HG03457 (cell line): ENCODE results near the gene SNRNP27.
"Not testable (repeated sequence)": the region's sequence is repeated elsewhere in the genome, so short reads cannot be mapped to it uniquely, and the experiment has no call there.

Source experiments
- ATAC-seq: cut with Tn5 transposase; IDR thresholded peaks from one replicate; pipeline ENCODE4 v1.9.1; 2021; ENCODE audit warnings: moderate number of reproducible peaks; ENCODE audit not compliant: unreplicated experiment

SNRNP27 gene

GRCh38 chr2:69945441-69945840 lies 51.7 kb downstream of the SNRNP27 start:
- no peak for ATAC-seq

- ATAC-seq, result no peak
Observed at GRCh38 chr2:69945941-69946340, 52.2 kb downstream of the SNRNP27 start.

GRCh38 chr2:69946351-69947324 lies 52.9 kb downstream of the SNRNP27 start:
- ATAC-seq, result no peak

GRCh38 chr2:69947325-69947931 lies 53.7 kb downstream of the SNRNP27 start:
- ATAC-seq, result no peak

GRCh38 chr2:69948032-69948962 lies 54.5 kb downstream of the SNRNP27 start:
- ATAC-seq, result no peak

- ATAC-seq, result no peak
Observed at GRCh38 chr2:69948963-69949645, 55.3 kb downstream of the SNRNP27 start.

GRCh38 chr2:69950241-69950640 lies 56.5 kb downstream of the SNRNP27 start:
- no peak for ATAC-seq

GRCh38 chr2:69950671-69951070 lies 56.9 kb downstream of the SNRNP27 start:
- ATAC-seq, result not testable (repeated sequence)

GRCh38 chr2:69952336-69953115 lies 58.8 kb downstream of the SNRNP27 start:
- no peak for ATAC-seq

- no peak for ATAC-seq
Observed at GRCh38 chr2:69954084-69954483, 60.3 kb downstream of the SNRNP27 start.
